ENCODE measurements around the gene SP100.

Gene SP100

DNA sequence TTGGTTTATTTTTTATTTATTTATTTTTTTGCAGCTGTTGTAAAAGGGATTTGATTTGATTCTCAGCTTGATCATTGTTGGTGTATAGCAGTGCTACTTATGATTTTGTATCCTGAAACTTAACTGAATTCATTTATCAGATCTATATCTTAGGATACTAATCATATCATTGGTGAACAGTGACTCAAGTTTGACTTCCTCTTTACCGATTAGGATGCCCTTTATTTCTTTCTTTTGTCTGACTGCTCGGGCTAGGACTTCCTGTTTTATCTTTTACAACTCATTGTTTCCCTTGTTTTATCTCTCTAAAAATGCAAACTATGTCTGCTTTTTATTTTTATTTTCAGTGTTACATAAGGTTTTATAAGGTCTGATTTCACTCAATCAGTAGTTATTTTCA is 23.6 kb downstream of the SP100 start:
- H3K27ac ChIP-seq, result no peak overlapping the region
- TF ChIP-seq, protein P1, sequence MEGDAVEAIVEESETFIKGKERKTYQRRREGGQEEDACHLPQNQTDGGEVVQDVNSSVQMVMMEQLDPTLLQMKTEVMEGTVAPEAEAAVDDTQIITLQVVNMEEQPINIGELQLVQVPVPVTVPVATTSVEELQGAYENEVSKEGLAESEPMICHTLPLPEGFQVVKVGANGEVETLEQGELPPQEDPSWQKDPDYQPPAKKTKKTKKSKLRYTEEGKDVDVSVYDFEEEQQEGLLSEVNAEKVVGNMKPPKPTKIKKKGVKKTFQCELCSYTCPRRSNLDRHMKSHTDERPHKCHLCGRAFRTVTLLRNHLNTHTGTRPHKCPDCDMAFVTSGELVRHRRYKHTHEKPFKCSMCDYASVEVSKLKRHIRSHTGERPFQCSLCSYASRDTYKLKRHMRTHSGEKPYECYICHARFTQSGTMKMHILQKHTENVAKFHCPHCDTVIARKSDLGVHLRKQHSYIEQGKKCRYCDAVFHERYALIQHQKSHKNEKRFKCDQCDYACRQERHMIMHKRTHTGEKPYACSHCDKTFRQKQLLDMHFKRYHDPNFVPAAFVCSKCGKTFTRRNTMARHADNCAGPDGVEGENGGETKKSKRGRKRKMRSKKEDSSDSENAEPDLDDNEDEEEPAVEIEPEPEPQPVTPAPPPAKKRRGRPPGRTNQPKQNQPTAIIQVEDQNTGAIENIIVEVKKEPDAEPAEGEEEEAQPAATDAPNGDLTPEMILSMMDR (conservative IDR thresholded peaks at IDR 0.05), result no peak

DNA sequence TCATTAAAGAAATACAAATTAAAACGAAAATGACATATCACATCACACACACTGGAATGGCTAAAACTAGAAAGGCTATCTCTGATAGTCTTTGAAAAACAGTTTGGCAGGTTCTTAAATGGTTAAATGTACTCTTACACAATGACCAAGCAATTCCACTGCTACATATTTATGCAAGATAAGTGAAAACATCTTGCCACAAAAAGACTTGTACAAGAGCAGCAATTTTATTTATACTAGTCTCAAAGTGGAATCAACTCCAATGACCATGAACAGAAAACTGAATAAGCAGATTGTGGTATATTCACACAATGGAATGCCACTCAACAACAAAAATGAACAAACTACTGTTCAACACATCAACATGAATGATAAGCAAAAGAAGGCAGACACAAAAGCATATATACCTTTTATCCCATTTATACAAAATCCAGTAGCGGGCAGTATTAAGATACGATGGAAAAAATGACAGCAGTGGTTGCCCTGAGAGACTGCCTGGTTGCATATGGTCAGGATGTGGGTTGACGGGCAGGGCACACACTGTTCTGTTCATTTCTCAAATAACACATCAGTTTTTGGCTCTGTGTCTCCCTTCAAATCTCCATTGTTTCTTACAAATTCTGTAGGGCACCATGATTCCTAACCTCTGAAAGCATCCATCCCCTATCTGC is 25.4 kb downstream of the SP100 start:
- no peak overlapping the region for H3K27ac ChIP-seq
- TF ChIP-seq, protein P1 (conservative IDR thresholded peaks at IDR 0.05), result no peak

- H3K27ac ChIP-seq, result no peak overlapping the region
- TF ChIP-seq, protein P1 (conservative IDR thresholded peaks at IDR 0.05), result no peak
These were observed 27.5 kb downstream of the SP100 start for GRCh38 chr2:230443541-230443940.

DNA sequence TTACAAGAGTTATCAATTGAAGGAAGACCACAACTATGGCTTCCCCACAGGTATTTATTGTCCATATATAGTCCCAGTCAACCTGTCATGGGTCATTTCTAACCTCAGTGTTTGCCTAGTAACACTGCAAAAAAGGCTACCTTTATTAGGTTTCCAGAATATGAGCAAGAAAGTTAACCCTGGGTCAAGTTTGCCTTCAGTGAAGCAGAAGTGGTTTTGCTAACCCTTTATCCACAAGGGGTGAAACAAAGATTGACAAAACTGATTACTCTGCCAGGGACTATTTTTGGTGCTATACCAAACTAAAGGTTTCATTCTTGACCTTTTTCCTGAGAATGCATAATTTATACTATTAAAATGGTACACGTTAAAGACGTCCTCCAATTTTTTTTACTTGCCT is 28.8 kb downstream of the SP100 start:
- TF ChIP-seq, protein P1 (conservative IDR thresholded peaks at IDR 0.05), result no peak

DNA sequence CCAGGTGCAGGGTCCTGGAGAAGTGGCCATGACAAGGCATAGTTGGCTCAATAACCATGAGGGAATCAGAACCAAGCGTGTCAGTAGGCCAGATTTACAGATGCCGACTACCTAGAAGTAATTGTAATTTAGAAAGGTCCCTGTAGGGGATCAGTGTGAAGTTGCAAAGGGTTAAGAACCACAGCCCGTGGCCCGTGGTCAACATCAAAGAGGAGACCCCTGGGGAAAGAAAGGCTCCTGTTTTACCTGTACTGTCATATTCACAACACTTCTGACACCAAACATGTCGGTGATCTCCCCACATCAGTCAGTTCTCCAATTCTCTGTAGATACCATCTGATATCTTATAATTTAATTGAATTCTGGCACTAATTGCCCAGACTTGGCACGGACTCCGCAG is 31.0 kb downstream of the SP100 start:
- H3K27ac ChIP-seq, result no peak overlapping the region
- TF ChIP-seq, protein P1 (conservative IDR thresholded peaks at IDR 0.05), result no peak

More for the DNA sequence above, 28.8 kb downstream of the SP100 start:
- H3K27ac ChIP-seq, result no peak overlapping the region

DNA sequence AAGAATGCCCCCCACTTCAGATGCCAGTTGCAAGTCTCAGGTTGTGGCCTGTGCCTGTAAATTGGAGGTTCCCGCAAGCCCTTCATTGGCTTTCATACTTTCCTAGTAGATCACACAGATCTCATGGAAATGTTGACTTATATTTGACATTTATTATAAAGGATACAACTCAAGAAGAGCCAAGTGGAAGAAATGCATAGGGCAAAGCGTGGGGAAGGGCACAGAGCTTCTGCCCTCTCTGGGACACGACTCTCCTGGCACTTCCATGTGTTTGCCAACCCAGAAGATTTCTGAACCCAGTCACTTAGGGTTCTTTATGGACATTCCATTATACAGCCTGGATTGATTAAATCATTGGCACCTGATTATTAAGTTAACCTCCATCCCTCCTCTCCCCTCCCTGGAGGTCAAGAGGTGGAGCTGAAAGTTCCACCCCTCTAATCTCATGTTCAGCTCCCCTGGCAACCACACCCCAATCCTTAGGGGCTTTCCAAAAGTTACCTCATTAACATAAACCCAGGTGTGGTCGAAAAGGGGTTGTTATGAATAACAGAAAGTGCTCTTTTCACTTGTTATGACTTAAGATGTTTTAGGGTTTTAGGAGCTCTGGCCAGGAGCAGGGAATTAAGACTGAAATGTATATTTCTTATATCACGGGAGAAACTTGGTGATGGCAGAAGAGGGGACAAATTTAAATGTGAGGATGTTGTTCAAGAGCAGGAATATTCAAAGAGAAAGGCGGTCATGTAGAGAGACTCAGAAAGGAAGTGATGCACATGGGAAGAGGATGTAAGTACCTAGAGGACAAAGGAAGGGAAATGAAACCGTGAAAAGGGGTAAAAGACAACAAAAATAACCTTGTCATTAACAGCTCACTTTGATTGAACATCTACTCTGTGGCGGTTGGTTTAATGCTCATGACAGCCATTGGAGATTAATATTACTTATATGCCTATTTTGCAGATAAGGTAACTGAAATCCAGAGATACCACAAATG is 31.8 kb downstream of the SP100 start:
- TF ChIP-seq, protein P1 (conservative IDR thresholded peaks at IDR 0.05), result no peak
- H3K27ac ChIP-seq, result no peak overlapping the region

DNA sequence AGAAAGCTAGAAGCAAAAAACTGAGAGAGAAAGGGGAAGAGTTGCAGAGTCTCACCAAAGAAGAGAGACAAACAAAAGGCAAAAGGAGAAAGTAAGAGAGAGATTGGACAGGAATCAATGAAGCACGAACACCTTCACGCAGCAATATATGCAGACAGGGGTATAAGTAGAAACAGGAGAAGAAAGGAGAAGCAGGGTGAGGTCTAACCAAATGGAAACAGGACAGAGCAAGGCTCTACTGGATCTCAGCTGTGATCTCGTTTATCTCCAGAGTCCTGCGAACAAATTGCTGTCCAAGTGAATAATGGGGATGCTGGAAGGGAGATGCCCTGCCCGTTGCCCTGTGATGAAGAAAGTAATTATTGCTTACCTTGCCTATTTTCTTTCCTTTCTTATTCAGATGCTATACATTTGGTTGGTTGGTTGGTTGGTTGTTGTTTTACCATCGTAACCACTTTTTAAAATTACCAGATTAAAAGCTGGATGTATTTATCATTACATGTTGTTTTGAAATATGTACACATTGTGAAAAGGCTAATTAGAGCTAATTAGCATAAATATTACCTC is 34.0 kb downstream of the SP100 start:
- TF ChIP-seq, protein P1 (conservative IDR thresholded peaks at IDR 0.05), result no peak
- H3K27ac ChIP-seq, result no peak overlapping the region

Measured in VCaP (cell line).